Lower leg skin (tissue), 4 donors: ENCODE data around the gene SH3RF3. TPM values are rescaled to one million over a fixed set of nuclear protein-coding genes. Genes with fewer than 3 reads are reported as not detected.

Experiments used
- DNase-seq, 2 donors: peaks; one replicate each; pipeline ENCODE4 v3.0.0-alpha.2; 2019; ENCODE audit warnings: low spot score in 2 of 2
- H3K4me3 ChIP-seq: fragments of 200-600 bp; sonication (generic); 2 replicates; pipeline ENCODE4 v1.5.1; 2017; ENCODE audit warnings: mild to moderate bottlenecking, low read depth; ENCODE audit not compliant: poor library complexity, severe bottlenecking
- POLR2A ChIP-seq, 2 donors: fragments of 450-650 bp; IDR thresholded peaks; one replicate each; pipeline ENCODE4 v1.6.1; 2016 to 2017; ENCODE audit warnings: antibody characterized with exemption in 2 of 2, mild to moderate bottlenecking in 1 of 2, moderate library complexity in 1 of 2
- WGBS, 2 donors: methylation state at CpG; one replicate each; pipeline ENCODE4 v1.1.5; 2018; 5-methylcytosine and 5-hydroxymethylcytosine counted together
- intact Hi-C: fragments of 100-400 bp; cut with DNase I; formaldehyde crosslinking; loops from one replicate; pipeline ENCODE4 v1.15.0; 2023; ENCODE audit warnings: low total_unique reads
- total RNA-seq, 4 donors: library from RNA; depleted of rRNA; stranded (reverse); fragments of >200 nt; gene quantifications; one replicate each; pipeline ENCODE4 v1.1.0, GENCODE V29; 2016
- TF ChIP-seq, protein P1 (sequence below), 3 donors: fragments of 450-650 bp; IDR thresholded peaks; one replicate each; pipeline ENCODE4 v1.5.1; 2016; ENCODE audit warnings: antibody characterized with exemption in 3 of 3, mild to moderate bottlenecking in 3 of 3, moderate library complexity in 2 of 3

Gene SH3RF3
- total RNA-seq, 4 donors from 2014 or later = 1.9 to 7.4 (median 3.2) TPM

DNA sequence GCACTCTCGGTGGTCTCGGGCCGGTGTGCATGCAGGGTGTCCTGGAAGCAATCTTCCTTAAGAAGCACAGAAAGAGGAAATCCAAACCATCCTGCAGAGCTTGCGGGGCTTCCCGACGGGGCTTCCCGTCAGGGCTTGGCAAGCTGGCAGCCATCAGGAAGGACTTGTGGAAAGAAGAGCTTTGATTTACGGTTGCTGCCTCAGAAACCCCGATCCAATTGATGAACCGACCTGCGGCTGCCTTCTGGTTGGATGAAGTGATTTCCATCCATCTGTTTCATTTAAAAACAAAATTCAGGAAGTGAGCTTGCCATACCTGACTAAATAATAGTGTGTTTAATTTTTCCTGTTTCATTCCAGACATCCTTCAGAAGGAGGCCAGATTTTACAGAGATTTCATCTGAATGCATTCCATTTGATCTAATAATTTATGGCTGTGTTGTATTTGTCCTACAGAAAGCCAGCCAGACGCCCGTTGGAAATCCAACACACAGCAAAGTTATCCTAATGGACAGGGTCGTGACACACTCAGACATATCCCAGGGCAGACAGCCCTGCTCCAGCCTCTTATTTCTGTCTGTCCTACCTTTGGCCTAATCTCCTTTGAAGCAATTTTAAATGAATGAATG, 343.4 kb downstream of the SH3RF3 start:
- TF ChIP-seq, protein P1, sequence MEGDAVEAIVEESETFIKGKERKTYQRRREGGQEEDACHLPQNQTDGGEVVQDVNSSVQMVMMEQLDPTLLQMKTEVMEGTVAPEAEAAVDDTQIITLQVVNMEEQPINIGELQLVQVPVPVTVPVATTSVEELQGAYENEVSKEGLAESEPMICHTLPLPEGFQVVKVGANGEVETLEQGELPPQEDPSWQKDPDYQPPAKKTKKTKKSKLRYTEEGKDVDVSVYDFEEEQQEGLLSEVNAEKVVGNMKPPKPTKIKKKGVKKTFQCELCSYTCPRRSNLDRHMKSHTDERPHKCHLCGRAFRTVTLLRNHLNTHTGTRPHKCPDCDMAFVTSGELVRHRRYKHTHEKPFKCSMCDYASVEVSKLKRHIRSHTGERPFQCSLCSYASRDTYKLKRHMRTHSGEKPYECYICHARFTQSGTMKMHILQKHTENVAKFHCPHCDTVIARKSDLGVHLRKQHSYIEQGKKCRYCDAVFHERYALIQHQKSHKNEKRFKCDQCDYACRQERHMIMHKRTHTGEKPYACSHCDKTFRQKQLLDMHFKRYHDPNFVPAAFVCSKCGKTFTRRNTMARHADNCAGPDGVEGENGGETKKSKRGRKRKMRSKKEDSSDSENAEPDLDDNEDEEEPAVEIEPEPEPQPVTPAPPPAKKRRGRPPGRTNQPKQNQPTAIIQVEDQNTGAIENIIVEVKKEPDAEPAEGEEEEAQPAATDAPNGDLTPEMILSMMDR (IDR thresholded peaks at IDR 0.05) = no peak
- no peak for TF ChIP-seq POLR2A (IDR thresholded peaks at IDR 0.05)
- DNase-seq = no peak
- intact Hi-C loops = no loop called here
- no peak overlapping the region for H3K4me3 ChIP-seq
- WGBS, 2 donors = 42 to 64% methylated on average over 14 of the region's 14 CpGs

DNA sequence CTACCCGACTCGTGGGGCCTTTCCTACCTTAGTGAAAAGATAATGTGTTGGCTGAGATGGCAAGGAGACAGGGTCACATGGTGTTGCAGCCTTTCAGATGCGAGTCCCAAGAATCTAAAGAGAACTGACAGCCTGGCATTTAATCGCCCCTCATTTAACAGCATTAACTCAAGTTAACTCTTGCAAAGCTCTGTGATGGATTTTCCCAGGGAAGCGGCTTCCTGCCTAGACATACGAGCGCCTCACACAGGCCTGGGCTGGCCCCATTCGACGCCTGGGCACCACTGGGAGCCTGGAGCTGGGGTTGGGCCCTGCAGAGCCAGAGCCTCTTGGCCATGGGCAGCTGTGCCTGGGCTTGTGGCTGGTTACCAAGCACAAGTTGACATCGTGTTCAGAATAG, 344.0 kb downstream of the SH3RF3 start:
- WGBS, 2 donors = 69 to 79% methylated on average over 10 of the region's 10 CpGs

DNA sequence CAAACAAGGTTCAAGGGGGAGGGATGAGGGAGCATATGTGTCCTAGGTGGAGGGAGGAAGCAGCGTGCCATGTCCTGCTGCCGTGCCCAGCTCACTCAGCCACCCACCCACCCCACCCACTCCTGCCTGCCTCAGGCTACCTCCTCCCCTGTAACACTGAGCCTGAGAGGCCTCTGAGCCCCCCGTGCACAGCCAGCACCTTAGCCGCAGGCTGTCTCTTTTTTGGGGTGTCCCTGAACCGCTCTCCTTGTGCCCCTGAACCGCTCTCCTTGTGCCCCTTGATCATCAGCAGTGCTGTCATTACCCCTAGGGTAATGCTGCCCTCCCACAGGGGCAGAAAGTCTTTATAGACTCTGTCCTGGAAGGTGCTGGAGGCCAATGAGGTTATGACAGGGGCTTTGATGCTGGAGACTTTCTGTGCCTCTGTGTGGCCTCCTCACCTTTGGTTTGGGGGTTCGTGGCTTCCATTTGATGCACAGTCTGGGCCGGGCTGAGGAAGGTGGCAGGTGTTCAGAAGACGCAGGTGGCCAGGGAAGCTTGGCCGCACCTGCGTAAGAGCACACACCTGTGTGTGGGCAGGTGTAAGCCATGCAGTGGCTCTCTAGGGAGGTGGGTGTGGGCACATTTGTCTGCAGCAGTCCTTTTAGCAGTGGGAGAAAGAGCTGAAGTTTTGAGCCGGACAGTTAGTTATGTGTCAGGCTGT, 344.8 kb downstream of the SH3RF3 start:
- TF ChIP-seq, protein P1 (IDR thresholded peaks at IDR 0.05) = no peak
- no peak for TF ChIP-seq POLR2A (IDR thresholded peaks at IDR 0.05)
- 72 to 77% methylated on average over 12 of the region's 12 CpGs for WGBS, 2 donors
- DNase-seq = no peak
- H3K4me3 ChIP-seq = no peak overlapping the region
- intact Hi-C loops = no loop called here

More for the DNA sequence above, 344.0 kb downstream of the SH3RF3 start:
- intact Hi-C loops = no loop called here
- no peak for TF ChIP-seq POLR2A (IDR thresholded peaks at IDR 0.05)
- TF ChIP-seq, protein P1 (IDR thresholded peaks at IDR 0.05) = no peak
- H3K4me3 ChIP-seq = no peak overlapping the region
- DNase-seq = no peak

DNA sequence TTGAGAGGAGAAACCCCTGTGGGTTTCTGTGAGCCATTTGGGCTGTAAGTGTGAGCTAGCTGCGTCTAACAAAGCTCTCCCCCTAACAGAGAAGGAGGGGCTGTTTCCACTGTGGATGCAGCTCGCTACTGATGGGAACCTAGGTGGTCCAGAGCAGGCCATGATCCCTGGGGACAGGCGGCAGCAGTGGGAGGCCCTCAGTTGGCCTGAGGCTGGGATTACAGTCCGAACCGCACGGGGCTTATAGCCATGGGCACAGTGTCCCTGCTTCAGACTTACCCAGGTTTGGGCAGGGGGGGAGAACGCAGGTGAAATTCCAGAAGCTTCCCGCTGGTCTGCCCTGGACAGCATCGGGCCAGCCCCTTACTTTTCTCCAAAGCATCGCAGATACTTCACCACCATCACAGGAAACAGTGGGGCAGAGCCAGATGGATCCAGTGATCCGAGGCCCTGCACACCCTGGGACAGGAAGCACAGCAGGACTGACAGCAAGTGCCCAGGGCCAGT, 345.4 kb downstream of the SH3RF3 start:
- DNase-seq = no peak
- intact Hi-C loops = no loop called here
- WGBS, 2 donors = 90% methylated on average over 9 to 10 of the region's 11 CpGs
- TF ChIP-seq POLR2A (IDR thresholded peaks at IDR 0.05) = no peak
- TF ChIP-seq, protein P1 (IDR thresholded peaks at IDR 0.05) = no peak
- no peak overlapping the region for H3K4me3 ChIP-seq

DNA sequence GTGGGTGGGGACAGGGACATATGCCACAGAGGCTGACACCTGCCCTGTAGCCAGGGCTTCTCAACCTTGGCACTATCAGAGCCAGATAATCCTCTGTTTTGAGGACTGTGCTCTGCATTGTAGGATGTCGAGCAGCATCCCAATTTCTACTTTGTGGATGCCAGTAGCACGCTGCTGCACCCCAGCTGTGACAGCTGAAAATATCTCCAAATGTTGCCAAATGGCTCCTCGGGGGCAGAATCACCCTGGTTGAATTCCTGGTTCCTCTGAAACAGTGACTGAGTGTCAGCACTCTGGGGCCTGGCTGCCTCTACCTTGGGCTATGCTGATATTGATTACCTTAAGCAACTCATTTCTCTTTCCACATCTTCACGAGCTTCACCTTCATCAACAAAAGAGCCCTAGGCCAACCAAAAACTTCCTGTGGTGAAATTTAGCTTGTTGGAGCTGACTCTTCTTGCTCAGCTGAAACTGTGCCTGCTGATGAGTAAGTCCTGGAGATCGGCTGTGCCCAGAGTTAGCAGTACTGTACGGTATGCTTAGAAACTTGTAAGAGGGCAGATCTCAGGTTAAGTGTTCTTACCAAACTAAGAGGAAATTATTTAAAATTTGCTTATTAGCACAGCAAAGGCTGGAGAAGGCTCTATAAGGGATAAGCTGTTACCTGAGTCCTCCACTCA, 346.7 kb downstream of the SH3RF3 start:
- 30 to 34% methylated on average over 6 of the region's 6 CpGs for WGBS, 2 donors
- intact Hi-C loops = no loop called here
- no peak overlapping the region for H3K4me3 ChIP-seq
- TF ChIP-seq POLR2A (IDR thresholded peaks at IDR 0.05) = no peak
- TF ChIP-seq, protein P1 (IDR thresholded peaks at IDR 0.05) = no peak
- no peak for DNase-seq
